ENCODE data around the gene CLDN9.

Gene CLDN9

GRCh38 chr16:3056336-3057180 lies 43.8 kb downstream of the CLDN9 start:
- DNase-seq (ENCODE audit: low spot score) = no peak

GRCh38 chr16:3057181-3058138 lies 44.7 kb downstream of the CLDN9 start:
- no peak for DNase-seq (ENCODE audit: low spot score)

GRCh38 chr16:3058139-3059030 lies 45.7 kb downstream of the CLDN9 start:
- peak; percentile 36 for DNase-seq (ENCODE audit: low spot score)

- DNase-seq (ENCODE audit: low spot score) = peak; percentile 84
Observed at GRCh38 chr16:3059041-3059722, 46.5 kb downstream of the CLDN9 start.

GRCh38 chr16:3059723-3060242 lies 47.1 kb downstream of the CLDN9 start:
- DNase-seq (ENCODE audit: low spot score) = no peak

- DNase-seq (ENCODE audit: low spot score) = no peak
Observed at GRCh38 chr16:3060339-3061127, 47.8 kb downstream of the CLDN9 start.

GRCh38 chr16:3062553-3062952 lies 49.8 kb downstream of the CLDN9 start:
- DNase-seq (ENCODE audit: low spot score) = no peak

- DNase-seq (ENCODE audit: low spot score) = no peak
Observed at GRCh38 chr16:3063625-3064386, 51.1 kb downstream of the CLDN9 start.
